Ectodermal cell (in vitro differentiated cells): ENCODE results near the gene ZMYND11.

ENCODE experiments used
- H3K27ac ChIP-seq: 2 replicates; pipeline ENCODE4 v1.7.0; 2013; ENCODE audit warnings: mild to moderate bottlenecking, low read depth, low read length; ENCODE audit not compliant: insufficient read depth, poor library complexity, severe bottlenecking
- H3K27me3 ChIP-seq: 2 replicates; pipeline ENCODE4 v1.7.0; 2013; ENCODE audit warnings: mild to moderate bottlenecking, low read length; ENCODE audit not compliant: insufficient read depth, control insufficient read depth, poor library complexity, severe bottlenecking
- H3K36me3 ChIP-seq: one replicate; pipeline ENCODE4 v1.7.0; 2013; ENCODE audit warnings: low read length; ENCODE audit not compliant: control insufficient read depth, insufficient read depth
- H3K4me1 ChIP-seq: one replicate; pipeline ENCODE4 v1.7.0; 2013; ENCODE audit warnings: low read length; ENCODE audit not compliant: control insufficient read depth, insufficient read depth
- H3K4me3 ChIP-seq: 2 replicates; pipeline ENCODE4 v1.7.0; 2013; ENCODE audit warnings: low read depth, low read length, control low read depth; ENCODE audit not compliant: insufficient read depth
- H3K9me3 ChIP-seq: 2 replicates; pipeline ENCODE4 v1.7.0; 2013; ENCODE audit warnings: mild to moderate bottlenecking, low read length, moderate library complexity; ENCODE audit not compliant: control insufficient read depth
- WGBS, 2 experiments: methylation state at CpG; one replicate each; pipeline ENCODE4 v1.1.7; 2013; ENCODE audit warnings: missing lambda C conversion rate in 2 of 2; 5-methylcytosine and 5-hydroxymethylcytosine counted together

ZMYND11 gene

GRCh38 chr10:277963-278362 is 142.7 kb downstream of the ZMYND11 start:
- H3K9me3 ChIP-seq, result no peaks in the 10 kb centered on the region
- no peak overlapping the region for H3K4me3 ChIP-seq
- H3K27me3 ChIP-seq, result no peaks in the 10 kb centered on the region
- no peaks in the 10 kb centered on the region for H3K4me1 ChIP-seq
- peaks cover 4% of the 10 kb centered on the region for H3K36me3 ChIP-seq
- WGBS, 2 experiments, result 93 to 95% methylated on average over 19 of the region's 19 CpGs
- no peak overlapping the region for H3K27ac ChIP-seq

DNA sequence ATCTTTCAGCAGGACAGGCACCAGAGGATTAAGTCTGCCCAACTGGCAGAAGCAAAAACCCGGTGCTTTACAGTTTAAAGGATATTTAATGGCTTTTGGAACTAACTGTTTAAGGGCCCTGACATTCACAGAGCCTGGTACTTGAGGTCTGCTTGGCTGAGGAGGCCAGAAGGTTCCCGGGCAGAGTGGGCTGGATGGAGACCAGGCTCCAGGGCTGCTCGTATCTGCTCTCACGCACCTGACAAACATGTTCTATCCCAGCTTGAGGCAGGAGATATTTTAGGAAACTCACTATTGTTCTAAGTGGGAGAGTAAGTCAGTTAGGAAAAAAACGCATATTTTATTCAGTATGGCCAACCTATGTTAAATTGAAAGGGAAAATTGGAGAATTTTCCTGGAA is 143.5 kb downstream of the ZMYND11 start:
- H3K4me1 ChIP-seq, result no peaks in the 10 kb centered on the region
- WGBS, 2 experiments, result 93% methylated on average over 5 of the region's 5 CpGs
- H3K27ac ChIP-seq, result no peak overlapping the region
- no peaks in the 10 kb centered on the region for H3K27me3 ChIP-seq
- H3K9me3 ChIP-seq, result no peaks in the 10 kb centered on the region
- H3K4me3 ChIP-seq, result no peak overlapping the region
- H3K36me3 ChIP-seq, result peaks cover 4% of the 10 kb centered on the region

GRCh38 chr10:279232-279631 is 144.0 kb downstream of the ZMYND11 start:
- no peak overlapping the region for H3K4me3 ChIP-seq
- no peak overlapping the region for H3K27ac ChIP-seq
- no peaks in the 10 kb centered on the region for H3K4me1 ChIP-seq
- peaks cover 4% of the 10 kb centered on the region for H3K36me3 ChIP-seq
- 93 to 97% methylated on average over 9 of the region's 9 CpGs for WGBS, 2 experiments
- H3K27me3 ChIP-seq, result no peaks in the 10 kb centered on the region
- no peaks in the 10 kb centered on the region for H3K9me3 ChIP-seq

- 87 to 90% methylated on average over 10 of the region's 10 CpGs for WGBS, 2 experiments
- Histone ChIP-seq H3K27ac (no peak overlapping the region), H3K4me1 (no peaks in the 10 kb centered on the region), H3K27me3 (no peaks in the 10 kb centered on the region), H3K36me3 (peaks cover 4% of the 10 kb centered on the region), H3K9me3 (no peaks in the 10 kb centered on the region), H3K4me3 (no peak overlapping the region)
These were observed 144.4 kb downstream of the ZMYND11 start for GRCh38 chr10:279655-280054.

- 82 to 85% methylated on average over 7 of the region's 7 CpGs for WGBS, 2 experiments
- Histone ChIP-seq H3K36me3 (peaks cover 4% of the 10 kb centered on the region), H3K27ac (no peak overlapping the region), H3K4me3 (no peak overlapping the region), H3K4me1 (no peaks in the 10 kb centered on the region), H3K27me3 (no peaks in the 10 kb centered on the region), H3K9me3 (no peaks in the 10 kb centered on the region)
These were observed 147.3 kb downstream of the ZMYND11 start for GRCh38 chr10:282294-283139.

DNA sequence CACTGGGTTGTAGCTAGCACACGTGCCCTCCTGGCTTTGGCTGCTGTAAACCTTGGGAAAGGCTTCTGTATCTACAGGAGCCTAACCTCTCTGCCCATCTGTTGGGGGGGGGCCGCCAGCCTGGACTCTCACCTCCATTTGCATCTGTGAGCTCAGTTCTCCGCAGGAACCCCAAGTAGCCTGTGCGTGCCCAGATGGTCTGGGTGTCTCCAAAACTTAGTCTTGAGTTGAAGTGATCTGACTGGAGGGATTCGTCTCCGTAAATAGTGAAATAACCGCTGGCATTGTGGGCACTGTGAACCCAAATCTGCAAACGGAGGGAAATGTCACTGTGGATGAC is 147.9 kb downstream of the ZMYND11 start:
- no peaks in the 10 kb centered on the region for H3K4me1 ChIP-seq
- no peaks in the 10 kb centered on the region for H3K27me3 ChIP-seq
- no peak overlapping the region for H3K4me3 ChIP-seq
- H3K36me3 ChIP-seq, result peaks cover 4% of the 10 kb centered on the region
- H3K9me3 ChIP-seq, result no peaks in the 10 kb centered on the region
- no peak overlapping the region for H3K27ac ChIP-seq
- 76 to 81% methylated on average over 8 of the region's 8 CpGs for WGBS, 2 experiments

- H3K27me3 ChIP-seq, result no peaks in the 10 kb centered on the region
- H3K4me3 ChIP-seq, result no peak overlapping the region
- no peaks in the 10 kb centered on the region for H3K4me1 ChIP-seq
- no peak overlapping the region for H3K27ac ChIP-seq
- 93 to 94% methylated on average over 7 of the region's 7 CpGs for WGBS, 2 experiments
- no peaks in the 10 kb centered on the region for H3K9me3 ChIP-seq
- peaks cover 4% of the 10 kb centered on the region for H3K36me3 ChIP-seq
These were observed 148.7 kb downstream of the ZMYND11 start for GRCh38 chr10:283916-284356.

DNA sequence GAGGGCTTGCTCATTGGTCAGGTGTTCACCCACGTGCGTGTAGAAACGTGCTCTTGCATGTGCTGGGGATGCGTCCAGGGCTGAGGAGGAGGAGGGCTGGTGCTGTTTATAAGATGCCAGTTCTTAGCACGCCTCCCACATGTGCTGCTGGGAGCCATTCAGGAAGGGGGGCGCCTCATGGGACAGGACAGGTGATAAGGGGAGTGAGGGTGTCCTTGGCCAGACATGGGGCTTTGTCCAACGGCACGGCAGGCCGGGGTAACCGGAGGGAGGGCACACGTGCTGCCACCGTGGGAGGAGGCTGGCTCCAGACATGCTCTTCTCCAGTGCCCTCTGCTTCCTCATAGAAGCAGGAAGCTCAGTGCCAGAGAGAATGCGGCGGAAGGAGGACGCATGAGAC is 150.0 kb downstream of the ZMYND11 start:
- 89 to 90% methylated on average over 15 of the region's 15 CpGs for WGBS, 2 experiments
- Histone ChIP-seq H3K36me3 (peaks cover 4% of the 10 kb centered on the region), H3K4me3 (no peak overlapping the region), H3K27ac (no peak overlapping the region), H3K4me1 (no peaks in the 10 kb centered on the region), H3K27me3 (no peaks in the 10 kb centered on the region), H3K9me3 (no peaks in the 10 kb centered on the region)

DNA sequence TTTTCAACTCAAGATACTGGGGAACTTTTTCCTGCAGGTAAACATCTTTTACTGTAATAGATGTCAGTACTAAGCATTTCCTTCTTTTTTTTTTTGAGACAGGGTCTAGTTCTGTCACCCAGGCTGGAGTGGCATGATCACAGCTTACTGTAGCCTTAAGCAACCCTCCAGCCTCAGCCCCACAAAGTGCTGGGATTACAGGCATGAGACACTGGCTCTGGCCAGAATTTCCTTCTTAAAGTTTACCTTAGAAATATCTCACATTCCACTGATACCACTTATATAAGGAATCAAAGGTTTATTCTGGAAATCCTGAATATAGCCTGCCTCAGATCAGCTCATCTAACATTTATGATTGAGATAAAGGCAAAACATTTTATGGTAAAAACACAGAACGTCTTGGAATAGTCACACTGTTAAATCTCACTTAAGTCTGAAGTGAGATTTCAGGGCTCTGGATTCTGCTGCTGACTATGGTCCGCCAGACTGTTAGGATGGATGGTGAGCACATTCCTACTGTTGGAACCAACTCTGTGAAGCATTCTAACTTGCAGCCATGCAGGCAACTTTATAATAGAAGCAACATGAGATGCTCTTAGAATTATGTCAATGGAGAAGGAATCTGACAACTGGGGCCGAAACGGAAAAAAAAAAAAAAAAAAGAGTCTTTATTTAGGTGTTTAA is 151.9 kb downstream of the ZMYND11 start:
- 96 to 97% methylated on average over 2 to 4 of the region's 4 CpGs for WGBS, 2 experiments
- no peaks in the 10 kb centered on the region for H3K9me3 ChIP-seq
- no peaks in the 10 kb centered on the region for H3K27me3 ChIP-seq
- H3K4me1 ChIP-seq, result no peaks in the 10 kb centered on the region
- H3K4me3 ChIP-seq, result no peak overlapping the region
- no peak overlapping the region for H3K27ac ChIP-seq
- H3K36me3 ChIP-seq, result no peaks in the 10 kb centered on the region

- 87 to 89% methylated on average over 4 of the region's 4 CpGs for WGBS, 2 experiments
- Histone ChIP-seq H3K9me3 (no peaks in the 10 kb centered on the region), H3K4me1 (no peaks in the 10 kb centered on the region), H3K27me3 (no peaks in the 10 kb centered on the region), H3K27ac (no peak overlapping the region), H3K4me3 (no peak overlapping the region), H3K36me3 (no peaks in the 10 kb centered on the region)
These were observed 152.6 kb downstream of the ZMYND11 start for GRCh38 chr10:287814-288213.
